NT2/D1 (cell line): ENCODE measurements around the gene SCN5A.

Experiments used
- SUZ12 ChIP-seq: IDR thresholded peaks from 2 replicates; pipeline ENCODE4 v1.6.1; 2011; ENCODE audit not compliant: insufficient read length, insufficient read depth; ENCODE audit errors: extremely low read depth
- YY1 ChIP-seq: IDR thresholded peaks from 2 replicates; pipeline ENCODE4 v1.6.1; 2011; ENCODE audit not compliant: insufficient read length, insufficient read depth
- ZNF274 ChIP-seq: IDR thresholded peaks from 2 replicates; pipeline ENCODE4 v1.6.1; 2011; ENCODE audit warnings: mild to moderate bottlenecking, low read depth, low read length

DNA sequence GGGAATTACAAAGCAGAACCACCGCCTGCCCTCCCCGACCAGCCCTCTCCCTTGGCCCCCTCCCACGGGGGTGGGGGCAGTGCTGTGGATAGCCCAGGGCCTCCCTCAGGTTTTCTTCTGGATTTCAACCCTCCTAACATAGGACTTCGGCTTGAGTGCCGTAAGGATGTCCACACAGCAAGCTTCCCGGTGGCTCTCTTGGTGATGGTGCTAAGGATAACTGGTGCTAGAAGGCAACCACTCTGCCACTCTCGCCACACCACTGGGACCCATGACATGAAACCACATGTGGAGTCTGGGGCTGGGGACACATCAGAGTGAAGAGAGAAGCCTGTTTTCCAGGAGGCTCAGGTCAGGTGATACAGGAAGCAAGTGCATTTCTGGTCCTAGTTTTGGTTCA, 35.4 kb downstream of the SCN5A start:
- no peak for TF ChIP-seq SUZ12
- no peak for TF ChIP-seq ZNF274
- no peak for TF ChIP-seq YY1
